NCI-H1105 (cell line): Measurements from ENCODE around the gene ABHD17B.

Experiments used
- DNase-seq: peaks from one replicate; lab custom pipeline; 2025; lab: John Stamatoyannopoulos, UW

The ABHD17B gene

DNA sequence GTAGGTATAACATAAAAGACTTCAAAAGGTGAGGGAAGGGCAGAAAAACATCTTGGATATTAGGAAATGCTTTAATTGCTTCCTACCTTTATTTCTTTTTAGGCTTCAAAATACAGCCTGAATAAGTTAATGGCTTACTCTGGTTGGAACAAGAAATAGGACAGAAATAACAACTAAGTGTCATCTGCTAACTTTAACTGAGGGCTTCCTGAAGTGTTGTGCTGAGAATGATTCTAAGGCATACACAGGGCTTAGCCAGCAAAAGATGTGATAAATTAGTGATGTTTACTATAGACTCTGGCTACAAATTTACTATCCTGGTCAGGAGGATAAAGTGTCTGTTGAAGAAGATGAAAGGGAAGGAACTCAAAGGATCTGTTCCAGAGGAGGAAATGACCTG is 34.2 kb downstream of the ABHD17B start:
- no peak for DNase-seq

DNA sequence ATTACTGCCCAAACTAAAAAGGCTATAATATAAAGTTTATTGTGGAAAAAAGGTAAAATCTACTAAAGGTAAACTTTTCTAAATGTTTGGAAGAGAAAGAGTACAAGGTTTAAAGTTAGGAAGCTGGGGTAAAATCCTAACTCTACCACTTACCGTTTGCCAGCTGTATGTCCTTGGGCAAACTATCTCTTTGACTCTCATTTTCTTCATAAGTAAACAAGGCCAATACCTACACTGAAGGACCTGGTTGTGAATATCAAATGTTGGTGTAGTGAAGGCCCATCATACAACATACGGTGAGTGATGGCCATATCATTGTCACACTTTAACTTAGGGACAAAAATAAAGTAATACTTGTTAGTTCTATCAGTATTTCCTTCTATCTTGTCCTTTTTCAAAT is 34.9 kb downstream of the ABHD17B start:
- no peak for DNase-seq

DNA sequence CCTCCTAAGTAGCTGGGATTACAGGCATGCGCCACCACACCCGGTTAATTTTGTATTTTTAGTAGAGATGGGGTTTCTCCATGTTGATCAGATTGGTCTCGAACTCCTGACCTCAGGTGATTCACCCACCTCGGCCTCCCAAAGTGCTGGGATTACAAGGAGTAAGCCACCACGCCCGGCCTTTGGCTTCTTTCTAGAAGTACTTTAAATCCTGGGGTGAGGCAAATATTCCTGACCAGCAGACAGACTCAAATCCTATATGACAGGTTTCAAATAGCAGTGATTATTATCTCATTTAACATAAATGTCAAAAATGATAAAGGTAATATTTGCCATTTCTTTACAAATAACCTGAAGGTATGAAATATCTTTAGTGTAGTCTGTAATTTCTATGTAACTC is 35.6 kb downstream of the ABHD17B start:
- DNase-seq: no peak

DNA sequence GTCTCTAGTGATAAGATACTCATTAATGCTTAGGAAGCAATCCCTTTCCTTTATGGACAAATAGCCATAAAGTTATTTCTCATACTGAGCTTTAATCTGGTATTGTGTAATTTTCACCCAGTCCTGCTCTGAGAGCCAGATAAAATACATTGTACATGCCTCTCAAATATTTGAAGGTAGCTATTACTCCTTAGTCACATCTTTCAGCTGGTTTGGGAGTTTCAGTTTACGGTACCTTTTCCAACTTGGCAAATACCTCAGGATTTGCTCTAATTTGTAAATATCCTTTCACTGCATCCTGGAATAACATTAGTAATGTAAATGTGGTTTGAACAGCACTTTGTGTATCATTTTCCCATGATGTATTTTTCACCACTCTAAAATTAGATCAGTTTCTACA is 47.4 kb downstream of the ABHD17B start:
- DNase-seq: no peak

DNA sequence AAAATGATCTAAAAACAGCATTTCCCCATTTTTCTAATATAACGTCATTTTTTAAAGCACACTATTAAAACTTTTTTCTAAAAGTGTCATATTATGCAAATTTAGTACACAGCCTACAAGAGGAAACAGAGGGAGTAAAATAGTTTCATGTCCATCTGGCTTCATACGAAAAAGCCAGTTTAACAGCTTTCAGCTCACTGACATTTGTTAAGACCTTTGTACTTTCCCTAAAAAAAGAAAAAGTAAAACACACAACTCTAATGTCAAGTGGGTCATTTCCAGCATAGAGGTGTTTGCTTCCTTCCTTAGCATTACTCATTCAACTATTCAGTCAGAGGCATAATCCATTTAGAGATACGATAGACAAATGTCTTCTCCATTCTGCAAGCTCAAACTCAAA is 49.4 kb downstream of the ABHD17B start:
- DNase-seq: no peak

DNA sequence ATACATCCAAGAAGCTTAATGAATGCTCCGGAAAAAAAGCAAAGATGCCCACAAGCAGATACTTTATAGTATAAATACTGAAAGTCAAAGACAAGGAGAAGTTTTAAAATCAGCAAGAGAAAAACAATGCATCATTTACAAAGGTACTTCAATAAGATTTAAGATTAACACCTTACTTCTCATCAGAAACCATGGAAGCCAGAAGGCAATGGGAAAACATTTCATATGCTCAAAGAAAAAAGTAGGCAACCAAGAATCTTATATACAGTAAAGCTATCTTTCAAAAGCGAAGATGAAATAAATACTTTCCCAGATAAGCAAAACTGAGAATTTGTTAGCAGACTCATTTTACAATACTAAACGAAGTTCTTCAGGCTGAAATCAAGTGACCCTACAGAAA is 51.1 kb downstream of the ABHD17B start:
- DNase-seq: no peak

DNA sequence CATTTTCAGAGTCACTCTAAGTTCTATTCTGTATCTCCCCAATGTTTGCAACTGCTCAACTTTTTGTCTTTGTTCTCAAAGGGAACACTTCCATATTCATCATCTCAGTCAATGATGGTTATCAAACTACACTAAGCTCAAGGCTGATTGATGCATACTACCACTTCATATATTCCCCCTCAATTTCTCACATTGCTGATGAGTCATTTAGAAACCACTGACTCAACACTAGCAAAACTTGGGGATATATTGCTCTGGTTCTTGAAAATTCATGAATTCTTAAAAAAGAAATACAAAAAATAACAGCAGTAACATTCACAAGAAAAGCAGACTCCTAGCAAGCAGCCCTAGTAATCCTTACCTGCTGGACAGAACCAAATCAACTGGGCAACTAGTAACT is 52.2 kb downstream of the ABHD17B start:
- DNase-seq: no peak

DNA sequence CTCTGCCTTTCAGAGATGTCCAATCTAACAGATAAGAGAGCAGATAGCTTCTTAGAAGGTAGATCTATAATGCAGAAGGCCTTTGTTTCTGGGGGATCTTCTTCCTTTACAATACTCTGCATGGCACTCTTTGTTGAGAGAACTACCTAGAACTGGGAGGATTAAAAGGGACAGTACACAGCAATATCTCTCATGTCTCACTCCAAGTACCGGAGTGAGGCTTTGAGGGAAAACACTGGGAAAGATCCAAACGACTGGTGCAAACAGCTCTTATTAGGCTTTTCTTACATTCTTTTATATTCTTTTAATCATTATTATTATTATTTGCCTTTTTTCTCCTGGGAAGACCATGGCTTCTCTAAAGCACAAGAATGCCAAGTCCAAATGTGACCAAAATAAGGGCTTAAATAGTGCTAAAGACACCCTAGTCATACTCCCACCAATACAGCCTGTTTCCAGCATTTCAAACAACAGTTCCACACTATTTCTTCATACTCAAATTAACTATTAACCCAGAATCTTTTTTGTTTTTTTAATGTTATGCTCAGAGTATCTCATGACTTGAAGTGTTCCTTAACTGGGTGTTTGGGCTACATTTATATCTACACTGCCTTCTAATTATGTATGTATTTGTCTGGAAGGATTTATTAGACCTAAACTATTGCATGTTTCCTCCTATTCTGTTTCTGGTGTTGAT is 52.7 kb downstream of the ABHD17B start:
- no peak for DNase-seq

DNA sequence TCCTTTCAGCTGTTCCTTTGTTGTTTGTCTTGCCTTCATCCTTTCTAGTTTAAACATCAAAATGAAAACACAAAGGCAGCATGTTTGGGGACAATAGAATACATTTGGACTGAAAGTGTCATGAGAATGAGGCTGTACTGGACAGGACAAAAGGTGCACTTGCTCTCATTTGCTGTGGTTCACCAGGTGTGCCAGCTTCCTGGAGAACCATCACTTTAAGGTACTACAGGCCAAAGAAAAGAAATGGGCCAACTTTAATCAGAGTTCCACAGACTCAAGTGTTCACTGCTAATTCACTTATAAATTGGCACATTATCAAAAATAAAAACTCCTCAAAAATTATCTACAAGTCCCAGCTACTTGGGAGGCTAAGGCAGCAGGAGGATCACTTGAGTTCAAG is 53.8 kb downstream of the ABHD17B start:
- DNase-seq: no peak

DNA sequence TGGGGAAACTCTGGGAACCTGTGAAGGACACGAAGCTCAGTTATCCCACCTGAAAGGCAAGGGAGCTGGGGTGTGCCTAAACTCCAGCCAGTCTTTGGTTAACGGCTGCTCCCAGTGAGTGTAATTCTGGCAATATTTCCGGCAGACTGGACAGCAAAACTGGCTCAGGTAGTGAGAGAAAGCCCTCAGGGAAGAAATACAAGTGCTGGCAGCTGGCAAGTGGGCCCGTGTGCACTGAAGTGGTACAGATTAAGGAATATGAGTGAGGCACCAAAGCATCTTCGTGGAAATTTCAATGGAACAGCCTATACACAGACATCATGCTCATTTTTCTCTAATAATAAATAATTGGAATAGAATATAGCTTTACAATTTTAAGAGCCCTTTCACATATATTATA is 56.2 kb downstream of the ABHD17B start:
- DNase-seq: peak; percentile 58

DNA sequence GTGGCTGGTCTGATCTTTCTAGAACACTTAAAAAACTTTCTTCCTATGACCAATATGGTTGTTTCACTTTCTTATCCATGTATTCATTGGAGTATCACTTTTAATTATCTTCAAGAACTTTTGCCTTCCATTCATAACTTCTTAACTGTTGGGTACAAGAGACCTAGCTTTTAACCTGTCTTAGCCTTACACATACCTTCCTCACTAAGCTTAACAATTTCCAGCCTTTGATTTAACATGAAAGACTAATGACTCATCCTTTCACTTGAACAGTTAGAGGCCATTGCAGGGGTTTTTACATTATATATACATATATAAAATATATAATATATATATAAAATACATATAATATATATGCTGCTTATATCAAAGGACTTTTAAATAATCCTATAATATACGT is 57.9 kb downstream of the ABHD17B start:
- no peak for DNase-seq

DNA sequence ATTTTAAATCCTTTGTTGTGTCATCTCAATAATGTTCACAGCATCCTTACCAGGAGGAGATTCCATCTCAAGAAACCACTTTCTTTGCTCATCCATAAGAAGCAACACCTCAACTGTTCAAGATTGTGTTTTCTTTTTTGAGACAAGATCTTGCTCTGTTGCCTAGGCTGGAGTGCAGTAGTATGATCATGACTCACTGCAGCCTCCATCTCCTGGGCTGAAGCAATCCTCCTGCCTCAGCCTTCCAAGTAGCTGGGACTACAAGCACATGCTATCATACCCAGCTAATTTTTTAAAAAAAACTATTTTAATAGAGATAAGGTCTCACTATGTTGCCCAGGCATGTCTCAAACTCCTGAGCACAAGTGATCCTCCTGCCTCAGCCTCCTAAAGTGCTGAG is 60.0 kb downstream of the ABHD17B start:
- DNase-seq: no peak

DNA sequence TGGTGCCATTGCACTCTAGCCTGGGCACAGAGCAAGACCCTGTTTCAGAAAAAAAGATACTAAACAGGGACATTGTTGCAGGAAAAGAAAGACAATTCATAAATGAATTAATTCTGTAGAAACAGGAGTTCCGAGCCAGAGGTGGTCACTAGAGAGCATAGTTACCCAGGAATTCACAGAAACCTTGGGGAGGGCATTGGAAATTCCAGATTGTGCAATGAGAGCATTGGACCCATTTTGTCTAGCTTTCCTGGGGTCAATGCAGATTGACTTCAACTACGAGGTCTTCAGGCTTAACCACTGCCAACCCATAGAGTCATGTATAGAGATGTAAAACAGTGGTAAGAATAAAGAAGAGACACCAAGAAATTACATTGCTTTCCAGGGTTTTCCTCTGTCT is 63.1 kb downstream of the ABHD17B start:
- no peak for DNase-seq

DNA sequence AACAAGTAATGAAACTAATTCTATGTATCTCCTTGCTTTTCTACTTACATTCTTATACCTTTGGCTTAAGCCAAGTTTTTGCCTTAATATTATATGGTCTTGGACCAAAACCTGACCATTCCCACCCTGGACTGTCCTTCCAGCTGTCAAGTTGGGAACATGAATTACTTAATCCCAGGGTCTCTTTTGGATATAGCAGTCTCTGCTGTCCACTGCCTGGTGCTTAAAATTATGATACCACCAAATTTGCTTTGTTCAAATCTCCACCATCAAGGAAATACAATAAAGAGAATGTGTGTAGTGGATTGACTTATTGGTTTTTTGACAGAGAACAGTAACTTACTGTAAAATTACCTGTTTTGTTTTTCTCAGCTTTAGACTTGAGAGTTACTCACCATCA is 66.2 kb downstream of the ABHD17B start:
- DNase-seq: no peak

DNA sequence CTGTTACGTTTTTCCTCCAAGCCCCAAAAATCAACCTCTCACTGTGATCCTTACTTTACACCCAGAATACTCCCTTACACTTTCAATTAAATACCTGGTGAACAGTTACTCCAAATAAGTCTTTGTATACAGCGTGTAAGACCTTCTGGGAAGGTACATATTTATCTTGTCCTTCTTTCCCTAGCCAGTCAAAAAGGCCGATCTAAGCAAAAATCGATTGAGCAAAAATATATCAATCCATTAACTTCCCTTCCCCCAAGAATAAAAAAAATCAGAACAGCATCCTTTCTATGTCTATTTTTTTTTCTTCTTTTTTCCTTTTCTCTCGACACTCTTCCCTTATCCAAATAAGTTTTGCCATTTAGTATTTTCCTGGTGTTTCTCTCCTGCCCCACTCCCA is 71.3 kb downstream of the ABHD17B start:
- DNase-seq: no peak

DNA sequence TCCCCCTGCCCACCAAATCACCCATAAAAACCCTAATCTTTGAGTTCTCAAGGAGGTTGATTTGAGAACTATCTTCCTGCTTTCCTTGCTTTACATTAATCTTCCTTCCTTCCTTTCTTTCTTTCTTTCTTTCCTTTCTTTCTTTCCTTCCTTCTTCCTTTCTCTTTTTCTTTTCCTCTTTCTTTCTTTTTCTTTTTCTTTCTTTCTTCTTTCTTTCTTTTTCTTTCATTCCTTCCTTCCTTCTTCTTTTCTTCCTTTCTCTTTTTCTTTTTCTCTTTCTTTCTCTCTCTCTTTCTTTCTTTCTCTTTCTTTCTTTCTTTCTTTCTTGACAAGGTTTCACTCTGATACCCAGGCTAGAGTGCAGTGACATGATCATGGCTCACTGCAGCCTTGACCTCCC is 75.4 kb downstream of the ABHD17B start:
- DNase-seq: no peak

DNA sequence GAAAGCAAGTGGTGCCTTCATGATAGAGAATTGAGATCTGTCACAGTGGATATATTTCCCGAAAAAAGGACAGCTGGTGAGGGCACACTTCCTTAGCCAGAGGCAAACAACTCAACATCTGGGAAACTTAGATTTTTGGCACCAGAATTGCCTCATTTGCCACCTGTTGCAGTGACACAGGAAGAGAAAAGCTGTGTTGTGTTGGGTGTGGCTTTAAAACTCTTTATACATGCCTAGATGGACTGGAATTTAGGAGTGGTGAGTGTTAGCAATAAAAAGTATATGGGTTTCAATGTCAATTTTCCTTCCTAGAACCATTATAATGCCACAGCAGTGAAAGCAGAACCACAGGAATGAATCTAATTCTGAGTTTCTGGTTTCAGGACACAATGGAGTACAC is 80.1 kb downstream of the ABHD17B start:
- no peak for DNase-seq

DNA sequence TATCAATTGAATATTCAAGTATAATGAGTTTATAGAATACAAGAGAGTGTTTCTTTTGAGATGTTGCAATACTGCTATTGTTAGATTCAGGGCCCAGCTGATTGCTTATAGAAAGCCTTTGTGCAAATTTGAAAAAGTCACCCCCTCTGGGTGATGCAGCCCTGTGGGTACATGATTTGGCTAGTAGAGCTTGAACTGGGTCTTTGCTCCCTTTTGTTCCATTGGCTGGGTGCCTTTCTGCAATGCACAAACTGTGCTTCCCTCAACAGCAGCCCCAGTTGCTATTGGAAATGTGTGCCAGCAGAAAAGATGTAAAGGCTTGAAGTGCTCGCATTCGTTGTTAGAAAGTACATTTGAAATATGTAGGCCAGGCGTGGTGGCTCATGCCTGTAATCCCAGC is 80.8 kb downstream of the ABHD17B start:
- DNase-seq: no peak

DNA sequence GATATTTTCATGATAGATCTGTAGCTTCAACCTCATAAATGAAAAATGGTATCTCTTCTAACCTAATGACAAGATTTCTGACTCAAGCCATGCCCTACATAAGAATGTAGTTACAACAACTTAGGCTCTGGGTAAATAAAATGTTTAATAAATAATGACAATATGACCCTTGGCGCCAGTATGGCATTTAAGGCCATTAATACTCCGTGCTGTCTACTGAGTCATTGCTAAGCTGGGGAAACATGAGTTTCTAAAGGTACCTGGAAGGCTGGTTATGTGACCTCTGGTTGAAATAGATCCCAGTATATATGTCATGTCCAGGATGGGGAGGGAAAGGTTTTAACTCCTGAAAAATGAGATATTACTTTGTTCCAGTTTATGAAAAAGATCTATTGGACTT is 84.7 kb downstream of the ABHD17B start:
- DNase-seq: no peak

DNA sequence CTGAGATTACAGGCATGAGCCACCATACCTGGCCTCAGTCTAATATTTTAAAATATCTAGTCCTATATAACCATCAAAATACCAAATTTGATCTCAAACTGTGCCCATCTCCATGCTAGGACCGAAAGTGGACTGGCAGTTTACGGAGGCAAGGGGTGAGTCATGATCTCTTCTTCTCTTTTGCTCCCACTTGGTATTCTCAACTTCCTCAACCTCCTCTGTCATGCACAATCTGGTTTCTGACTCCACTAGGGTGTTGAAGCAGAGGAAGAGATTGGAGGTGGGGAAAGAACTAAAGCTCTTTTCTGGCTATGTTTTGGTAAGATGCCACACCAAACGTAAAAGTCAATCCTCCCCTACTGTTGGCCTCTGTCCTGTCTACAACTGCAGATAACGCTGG is 86.7 kb downstream of the ABHD17B start:
- DNase-seq: no peak

DNA sequence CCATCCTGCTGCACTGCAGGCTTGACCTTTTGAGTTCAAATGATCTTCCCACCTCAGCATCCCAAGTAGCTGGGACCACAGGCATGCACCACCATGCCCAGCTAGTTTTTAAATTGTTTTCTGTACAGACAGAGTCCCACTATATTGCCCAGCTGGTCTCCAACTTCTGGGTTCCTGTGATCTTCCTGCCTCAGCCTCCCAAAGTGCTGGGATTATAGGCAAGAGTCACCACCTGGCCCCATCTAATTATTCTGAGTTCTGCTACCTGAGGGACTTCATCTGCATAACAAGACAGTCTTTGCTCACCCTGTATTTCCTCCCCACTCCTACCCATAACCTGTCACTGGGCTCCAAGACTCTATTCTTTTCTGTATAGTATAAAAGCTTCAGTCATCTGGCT is 88.1 kb downstream of the ABHD17B start:
- no peak for DNase-seq

DNA sequence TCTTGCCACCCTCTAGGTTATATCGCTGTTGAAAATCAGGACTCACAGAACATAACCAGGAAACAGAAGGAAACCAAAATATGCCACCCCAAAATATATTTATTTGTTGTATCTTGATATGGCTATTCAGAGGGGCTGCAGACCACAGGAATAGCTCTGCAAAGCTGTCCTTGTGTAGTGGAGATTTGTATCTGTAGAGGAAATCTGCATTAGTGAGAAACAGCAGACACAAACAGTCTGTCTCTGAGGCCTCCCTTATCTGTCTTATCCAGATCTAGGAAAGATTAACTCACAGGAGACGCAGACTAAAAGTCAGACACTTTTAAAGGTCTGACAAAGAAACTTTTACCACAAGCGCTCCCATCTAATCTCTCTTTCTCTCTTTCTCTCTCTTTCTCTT is 88.5 kb downstream of the ABHD17B start:
- no peak for DNase-seq

DNA sequence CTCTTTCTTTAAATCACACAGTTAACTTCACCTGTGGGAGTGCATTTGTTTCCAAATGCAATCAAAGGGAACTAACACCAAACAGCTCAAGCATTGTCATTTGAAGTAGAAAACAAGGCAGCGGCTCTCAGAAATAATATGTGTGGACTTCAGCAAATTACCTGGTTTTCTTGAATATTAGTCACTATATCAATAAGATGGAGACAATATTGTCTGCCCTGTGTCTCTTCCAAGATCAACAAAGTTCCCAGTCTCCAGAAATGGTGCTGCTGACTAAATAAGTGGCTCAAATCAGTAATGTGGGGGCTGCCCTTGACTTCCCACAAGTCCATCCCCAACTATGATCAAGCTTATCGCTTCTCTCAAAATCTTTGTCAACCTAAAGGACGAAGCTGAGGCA is 89.6 kb downstream of the ABHD17B start:
- no peak for DNase-seq

DNA sequence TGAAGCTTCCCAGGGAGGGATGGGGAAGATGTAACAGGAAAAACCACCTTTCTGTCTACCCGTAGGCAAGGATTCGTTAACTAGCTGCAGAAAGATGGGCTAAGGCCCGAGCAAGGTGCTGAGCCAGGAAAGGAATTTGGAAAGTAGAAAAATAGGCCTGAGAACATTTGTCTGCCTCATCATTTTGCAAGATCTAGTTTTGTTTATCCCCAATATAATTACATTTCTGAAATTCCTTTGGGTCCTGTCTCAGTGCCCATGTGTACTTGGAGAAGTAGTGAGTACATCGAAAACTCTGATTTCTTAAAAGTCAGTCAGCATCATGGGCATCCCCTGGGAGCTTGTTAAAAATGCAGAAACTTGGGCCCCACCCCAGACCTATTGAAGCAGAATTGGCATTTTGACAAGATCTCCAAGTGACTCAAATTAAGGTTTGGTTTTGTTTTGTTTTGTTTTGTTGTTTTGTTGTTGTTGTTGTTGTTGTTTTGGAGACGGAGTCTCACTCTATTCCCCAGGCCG is 90.5 kb downstream of the ABHD17B start:
- DNase-seq: no peak
